ENCODE data around the gene ACP1.

DNA sequence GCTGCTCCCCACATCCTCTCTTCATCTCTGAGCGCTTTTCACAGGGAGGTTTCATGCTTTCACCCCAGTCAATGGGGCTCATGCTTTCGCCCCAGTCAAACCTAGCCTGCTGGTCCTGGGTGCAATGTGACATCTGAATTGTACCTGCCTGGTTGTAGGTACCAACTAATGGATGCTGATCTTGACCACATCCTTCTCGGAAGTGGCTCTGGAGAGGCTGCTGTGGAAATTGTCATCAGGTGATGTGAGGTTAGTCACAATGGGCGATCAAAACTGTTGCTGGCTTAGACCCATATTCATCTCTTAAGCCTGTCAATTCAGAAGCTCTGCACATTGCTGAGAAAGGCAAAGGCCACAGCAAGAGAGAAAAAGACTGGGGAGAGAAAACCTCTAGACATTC is 55.8 kb downstream of the ACP1 start:
- no peak for TF ChIP-seq POLR2A (IDR thresholded peaks at IDR 0.05)
- TF ChIP-seq, protein P1, sequence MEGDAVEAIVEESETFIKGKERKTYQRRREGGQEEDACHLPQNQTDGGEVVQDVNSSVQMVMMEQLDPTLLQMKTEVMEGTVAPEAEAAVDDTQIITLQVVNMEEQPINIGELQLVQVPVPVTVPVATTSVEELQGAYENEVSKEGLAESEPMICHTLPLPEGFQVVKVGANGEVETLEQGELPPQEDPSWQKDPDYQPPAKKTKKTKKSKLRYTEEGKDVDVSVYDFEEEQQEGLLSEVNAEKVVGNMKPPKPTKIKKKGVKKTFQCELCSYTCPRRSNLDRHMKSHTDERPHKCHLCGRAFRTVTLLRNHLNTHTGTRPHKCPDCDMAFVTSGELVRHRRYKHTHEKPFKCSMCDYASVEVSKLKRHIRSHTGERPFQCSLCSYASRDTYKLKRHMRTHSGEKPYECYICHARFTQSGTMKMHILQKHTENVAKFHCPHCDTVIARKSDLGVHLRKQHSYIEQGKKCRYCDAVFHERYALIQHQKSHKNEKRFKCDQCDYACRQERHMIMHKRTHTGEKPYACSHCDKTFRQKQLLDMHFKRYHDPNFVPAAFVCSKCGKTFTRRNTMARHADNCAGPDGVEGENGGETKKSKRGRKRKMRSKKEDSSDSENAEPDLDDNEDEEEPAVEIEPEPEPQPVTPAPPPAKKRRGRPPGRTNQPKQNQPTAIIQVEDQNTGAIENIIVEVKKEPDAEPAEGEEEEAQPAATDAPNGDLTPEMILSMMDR (IDR thresholded peaks at IDR 0.05) = no peak
- TF ChIP-seq POLR2AphosphoS5 (IDR thresholded peaks at IDR 0.05) = no peak

Measured in breast epithelium (tissue), 3 donors.